HG02884 (cell line): ENCODE results near the gene KDM2A.
A peak's percentile ranks its signal among the peaks of the same experiment; 100 is the strongest.

ENCODE experiments used
- ATAC-seq: cut with Tn5 transposase; IDR thresholded peaks from one replicate; pipeline ENCODE4 v1.9.1; 2021; ENCODE audit warnings: mild to moderate bottlenecking, moderate library complexity; ENCODE audit not compliant: unreplicated experiment

The KDM2A gene

GRCh38 chr11:67118801-67119584, at the start of gene KDM2A:
TSS of gene KDM2A (plus strand) at chr11:67119263. CDS start at chr11:67121317, 2,054 bp downstream.
- ATAC-seq: peak; percentile 52

DNA sequence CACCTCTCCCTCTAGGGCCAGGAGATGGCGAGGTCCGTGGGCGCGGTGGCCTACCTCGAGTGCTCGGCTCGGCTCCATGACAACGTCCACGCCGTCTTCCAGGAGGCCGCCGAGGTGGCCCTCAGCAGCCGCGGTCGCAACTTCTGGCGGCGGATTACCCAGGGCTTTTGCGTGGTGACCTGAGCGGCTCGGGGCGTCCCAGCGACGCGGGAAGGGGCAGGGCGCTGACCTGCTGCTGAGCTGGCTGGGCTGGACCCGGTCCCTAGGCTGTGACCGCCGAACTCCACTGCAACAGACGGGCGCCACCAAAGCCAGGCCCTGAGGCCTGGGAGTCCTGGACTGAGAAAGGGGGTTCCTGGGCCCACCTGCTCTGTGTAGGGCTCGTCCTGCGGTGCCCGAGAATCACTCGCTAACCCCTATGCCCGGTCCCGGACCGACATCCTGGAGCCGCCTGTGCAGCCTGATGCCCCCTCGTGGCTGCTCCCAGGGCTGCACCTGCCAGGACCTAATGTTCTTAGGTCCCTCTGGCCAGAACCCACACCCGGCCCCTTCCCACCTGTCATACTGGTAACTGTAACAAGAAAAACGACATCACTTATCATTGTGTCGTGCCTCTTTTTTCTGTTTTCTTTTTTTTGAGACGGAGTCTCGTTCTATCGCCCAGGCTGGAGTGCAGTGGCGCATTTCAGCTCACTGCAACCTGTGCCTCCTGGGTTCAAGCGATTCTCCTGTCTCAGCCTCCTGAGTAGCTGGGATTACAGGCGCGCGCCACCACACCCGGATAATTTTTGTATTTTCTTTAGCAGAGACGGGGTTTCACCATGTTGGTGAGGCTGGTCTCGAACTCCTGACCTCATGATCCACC, 47.4 kb upstream of the KDM2A start:
- ATAC-seq: no peak

DNA sequence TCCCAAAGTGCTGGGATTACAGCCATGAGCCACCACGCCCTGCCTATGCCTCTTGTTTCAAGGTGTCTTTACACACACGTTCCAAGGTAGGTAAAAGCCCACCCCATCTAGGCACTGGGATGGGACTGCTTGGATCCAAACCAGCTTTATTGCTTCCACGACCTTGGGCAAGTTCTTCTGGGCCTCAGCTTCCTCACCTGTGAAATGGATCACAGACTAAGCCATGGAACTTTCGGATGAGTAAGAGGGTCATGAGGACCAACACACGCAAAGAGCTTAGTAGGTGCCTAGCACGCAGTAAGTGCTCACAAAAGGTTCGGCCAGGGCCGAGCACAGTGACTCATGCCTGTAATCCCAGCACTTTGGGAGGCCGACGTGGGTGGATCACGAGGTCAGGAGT, 46.8 kb upstream of the KDM2A start:
- ATAC-seq: no peak

GRCh38 chr11:67073908-67074307, 45.2 kb upstream of the KDM2A start:
- ATAC-seq: no peak

GRCh38 chr11:67076202-67076601, 42.9 kb upstream of the KDM2A start:
- ATAC-seq: no peak

DNA sequence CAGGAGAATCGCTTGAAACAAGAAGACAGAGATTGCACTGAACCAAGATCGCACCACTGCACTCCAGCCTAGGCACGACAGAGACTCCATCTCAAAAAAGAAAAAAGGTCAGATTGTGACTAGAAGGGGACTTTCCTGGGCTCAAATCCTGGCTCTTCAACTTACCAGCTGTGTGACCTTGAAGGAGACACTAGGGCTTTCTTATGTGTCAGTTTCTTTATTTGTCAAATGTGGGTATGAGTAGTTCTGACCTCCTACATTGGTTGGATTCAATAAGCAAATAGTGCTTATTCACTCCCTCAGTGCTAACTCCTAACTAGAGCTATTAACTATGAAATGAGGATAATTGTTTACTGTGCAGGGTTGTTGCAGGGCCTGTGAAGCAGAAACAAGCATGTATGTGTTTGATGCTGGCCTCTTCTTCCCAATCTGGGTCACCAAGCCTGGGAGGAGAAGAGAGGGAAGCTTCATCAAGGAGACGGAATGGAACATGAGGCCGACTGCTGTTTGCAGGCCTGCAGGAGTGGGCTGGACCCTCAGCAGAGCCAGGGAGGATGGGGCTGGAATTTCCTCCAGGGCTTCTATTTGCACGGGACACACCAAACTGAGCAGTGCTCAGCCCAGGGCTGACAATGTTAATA, 39.9 kb upstream of the KDM2A start:
- no peak for ATAC-seq

- ATAC-seq: no peak
Observed at GRCh38 chr11:67082071-67082791, 36.8 kb upstream of the KDM2A start.

DNA sequence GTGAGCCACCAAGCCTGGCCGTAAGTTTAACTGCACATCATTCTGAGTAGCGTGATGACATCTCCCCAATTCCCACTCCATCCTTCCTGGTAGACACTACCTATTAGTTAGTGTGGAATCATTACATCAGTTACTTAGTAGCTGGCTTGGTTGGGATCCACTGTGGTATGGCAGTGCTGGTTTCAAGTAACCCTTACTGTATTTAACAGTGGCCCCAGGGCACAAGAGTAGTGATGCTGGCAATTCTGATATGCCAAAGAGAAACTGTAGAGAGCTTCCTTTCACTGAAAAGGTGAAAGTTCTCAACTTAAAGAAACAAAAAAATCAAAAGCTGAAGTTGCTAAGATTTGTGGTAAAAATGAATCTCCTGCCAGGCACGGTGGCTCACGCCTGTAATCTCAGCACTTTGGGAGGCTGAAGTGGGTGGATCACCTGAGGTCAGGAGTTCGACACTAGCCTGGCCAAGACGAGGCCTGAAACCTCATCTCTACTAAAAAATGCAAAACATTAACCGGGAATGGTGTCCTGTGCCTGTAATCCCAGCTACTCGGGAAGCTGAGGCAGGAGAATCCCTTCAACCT, 35.2 kb upstream of the KDM2A start:
- no peak for ATAC-seq

GRCh38 chr11:67085617-67086016, 33.4 kb upstream of the KDM2A start:
- no peak for ATAC-seq

DNA sequence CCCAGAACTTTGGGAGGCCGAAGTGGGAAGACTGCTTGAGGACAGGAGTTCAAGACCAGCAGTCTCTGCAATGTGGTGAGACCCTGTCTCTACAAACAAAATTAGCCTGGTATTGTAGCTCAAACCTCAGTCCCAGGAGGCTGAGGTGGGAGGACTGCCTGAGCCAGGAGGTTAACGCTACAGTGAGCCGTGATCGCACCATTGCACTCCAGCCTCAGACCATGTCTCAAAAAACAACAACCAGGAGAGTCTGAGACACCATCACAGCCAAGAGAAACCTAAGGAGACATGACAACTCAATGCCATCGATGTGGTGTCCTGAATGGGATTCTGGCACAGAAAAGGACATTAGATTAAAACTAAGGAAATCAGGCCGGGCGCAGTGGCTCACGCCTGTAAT, 28.3 kb upstream of the KDM2A start:
- no peak for ATAC-seq

GRCh38 chr11:67095214-67095507, 23.9 kb upstream of the KDM2A start:
- ATAC-seq: no peak

DNA sequence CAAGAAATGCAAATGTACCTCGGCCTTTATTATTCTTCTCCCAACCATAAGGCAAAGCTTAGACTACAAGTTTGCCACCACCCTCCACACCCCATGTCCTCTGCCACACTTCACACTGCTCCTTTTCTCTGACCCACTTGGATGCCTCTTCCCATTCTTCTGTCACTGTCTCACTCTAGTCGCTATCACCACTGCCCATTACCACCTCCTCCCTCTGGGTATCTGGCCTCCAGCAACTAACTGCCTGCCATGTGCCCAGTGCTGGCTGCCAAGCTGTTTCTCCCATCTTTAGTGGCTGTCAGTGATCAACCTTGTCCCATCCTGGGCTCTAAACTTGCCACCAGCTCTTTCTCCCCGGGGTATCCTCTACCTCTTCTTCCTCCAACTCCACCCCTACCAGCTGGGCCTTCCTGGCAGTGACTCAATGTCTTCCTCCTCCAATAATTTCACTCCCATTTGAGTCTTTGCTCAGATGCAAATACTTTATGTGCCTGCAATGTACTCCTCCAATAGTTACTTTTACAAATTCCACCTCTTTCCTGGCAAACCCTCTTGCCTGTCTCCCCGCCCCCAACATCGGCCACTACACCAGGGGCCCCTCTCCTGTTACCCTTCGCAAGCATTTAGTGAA, 20.1 kb upstream of the KDM2A start:
- no peak for ATAC-seq

DNA sequence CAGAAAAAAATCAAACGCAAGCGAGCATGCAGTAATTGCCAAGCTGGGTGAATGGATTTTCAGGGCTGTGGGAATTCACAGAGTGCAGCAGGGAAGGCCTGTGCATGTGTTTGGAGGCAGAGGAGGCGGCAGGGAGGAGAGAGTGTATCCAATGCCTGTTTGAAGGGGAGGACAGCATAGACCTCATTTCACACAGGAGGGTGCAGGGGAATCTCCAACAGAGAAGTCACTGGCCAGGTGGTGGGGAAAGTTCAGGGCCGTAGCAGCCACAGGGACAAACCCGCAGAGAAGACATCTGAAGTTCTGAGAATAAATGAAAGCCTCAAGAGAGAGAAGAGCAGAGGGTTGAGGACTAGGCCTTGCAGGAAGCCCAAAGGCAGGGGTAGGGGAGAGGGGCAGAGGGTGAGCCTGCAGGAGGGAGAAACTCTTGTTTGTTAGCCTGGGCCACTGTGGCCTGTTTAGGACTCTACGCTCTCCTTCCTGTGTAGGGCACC, 19.2 kb upstream of the KDM2A start:
- no peak for ATAC-seq

DNA sequence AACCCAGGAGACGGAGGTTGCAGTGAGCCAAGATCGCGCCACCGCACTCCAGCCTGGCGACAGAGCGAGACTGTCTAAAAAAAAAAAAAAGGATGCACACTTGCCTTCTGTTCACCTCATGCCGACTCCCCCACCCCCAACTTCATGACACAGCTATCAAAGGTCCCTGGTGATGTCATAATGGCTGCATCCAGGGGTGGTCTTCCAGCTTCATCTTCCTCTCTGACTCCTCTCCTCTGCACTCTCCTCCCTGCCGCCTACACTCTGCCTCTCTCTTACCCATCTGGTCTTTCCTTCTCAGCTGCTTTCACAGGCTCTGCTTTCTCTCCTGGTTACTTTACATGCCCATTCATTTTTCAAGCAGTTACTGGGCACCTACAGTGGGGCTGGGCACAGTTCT, 16.4 kb upstream of the KDM2A start:
- no peak for ATAC-seq

DNA sequence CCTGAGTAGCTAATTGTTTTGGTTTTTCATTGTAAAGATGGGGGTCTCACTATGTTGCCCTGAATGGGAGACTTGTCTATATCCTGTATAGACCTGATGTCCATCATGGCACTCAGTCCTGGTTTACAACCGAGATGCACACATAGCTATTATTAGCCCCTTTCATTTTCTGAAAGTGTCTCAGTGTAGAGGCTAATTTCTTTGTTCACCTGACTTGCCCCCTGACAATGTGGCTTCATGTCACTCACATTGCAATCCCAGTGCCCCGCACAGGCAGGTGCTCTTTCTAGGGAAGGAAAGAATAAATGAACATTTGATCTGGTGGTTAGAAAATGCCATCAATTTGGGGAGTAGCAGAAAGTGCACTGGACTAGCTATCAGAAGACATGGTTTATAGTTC, 13.1 kb upstream of the KDM2A start:
- no peak for ATAC-seq

- no peak for ATAC-seq
Observed at GRCh38 chr11:67111261-67111660, 7.8 kb upstream of the KDM2A start.

DNA sequence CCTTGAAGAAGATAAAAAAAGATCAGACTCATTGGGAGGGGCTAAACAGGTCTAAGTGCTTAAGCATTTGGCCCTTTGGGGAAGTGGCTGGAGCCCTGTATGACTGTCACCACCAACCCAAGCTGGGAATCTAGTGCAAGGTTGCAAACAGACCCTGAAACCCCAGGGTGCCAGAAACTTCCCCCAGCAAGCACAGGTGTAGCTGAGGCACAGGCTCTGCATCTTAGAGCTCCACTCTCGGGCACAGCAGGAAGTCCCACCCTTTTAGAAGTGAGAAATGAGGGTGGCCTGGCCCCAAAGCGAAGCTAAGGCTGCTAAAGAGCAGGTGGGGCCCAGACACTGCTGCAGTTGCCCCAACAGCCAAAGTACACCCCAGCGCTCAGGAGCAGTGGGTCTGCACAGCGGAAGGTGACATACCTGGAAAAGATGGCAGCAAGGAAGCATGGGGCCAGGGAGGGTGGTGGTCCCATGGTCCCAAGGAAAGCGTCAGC, 5.8 kb upstream of the KDM2A start:
- peak; percentile 54 for ATAC-seq

- ATAC-seq: no peak
Observed at GRCh38 chr11:67114275-67114896, 4.7 kb upstream of the KDM2A start.

GRCh38 chr11:67116758-67117105, 2.3 kb upstream of the KDM2A start:
- ATAC-seq: no peak

GRCh38 chr11:67117176-67117575, 1.9 kb upstream of the KDM2A start:
- no peak for ATAC-seq
